ACHN (cell line): ENCODE data around the gene HSD17B8.
A peak's percentile ranks its signal among the peaks of the same experiment; 100 is the strongest.
"Not testable (repeated sequence)": the region's sequence is repeated elsewhere in the genome, so short reads cannot be mapped to it uniquely, and the experiment has no call there.

ENCODE experiments used
- DNase-seq: peaks from one replicate; pipeline ENCODE4 v3.0.0-alpha.2; 2015
- in situ Hi-C: cut with HindIII; loops from 2 replicates; pipeline ENCODE4 v1.10.0; 2017; ENCODE audit warnings: low sequenced_read_pairs, low pct_ligation_motif_present, low pct_unique_long_range_greater_than_20kb

HSD17B8 gene

DNA sequence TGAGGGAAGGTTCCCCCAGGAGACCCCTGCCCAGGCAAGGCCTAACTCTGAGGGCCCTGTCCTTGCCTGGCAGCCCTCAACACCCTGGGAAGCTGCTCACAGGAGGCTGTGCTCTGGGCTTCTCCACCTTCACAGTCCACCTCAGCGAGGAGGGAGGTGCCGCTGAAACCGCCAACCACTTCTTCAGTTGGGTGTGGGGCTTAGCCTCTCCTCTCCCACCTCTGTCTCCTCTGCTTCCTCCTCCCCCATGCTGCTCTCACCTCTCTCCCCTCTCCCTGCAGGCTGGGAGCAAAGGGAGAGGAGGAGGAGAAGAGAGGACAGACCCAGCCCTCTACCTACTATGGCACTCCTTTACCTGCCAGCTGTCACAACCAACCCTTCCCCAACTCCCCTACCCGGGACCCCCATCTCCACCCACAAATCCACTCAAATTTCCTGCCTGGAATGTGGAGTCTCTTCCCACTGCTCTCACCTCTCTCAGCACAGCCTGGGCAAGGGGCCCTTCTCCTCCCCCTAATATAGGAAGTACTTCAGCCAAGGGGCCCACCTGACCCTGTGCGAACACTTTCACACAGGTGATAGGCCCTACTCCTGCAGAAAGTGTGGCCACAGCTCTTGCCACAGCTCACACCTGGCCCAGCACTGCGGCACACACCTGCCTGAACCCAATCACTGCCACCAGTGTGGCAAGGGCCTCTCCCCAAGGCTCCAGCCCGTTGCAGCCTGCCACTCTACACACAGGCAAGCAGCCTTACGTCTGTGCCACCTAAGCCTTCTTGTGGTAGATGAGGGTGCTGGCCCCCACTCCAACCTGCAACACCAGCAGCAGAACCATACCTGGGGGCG is 11.0 kb downstream of the HSD17B8 start:
- in situ Hi-C loops, result no loop called here
- no peak for DNase-seq

DNA sequence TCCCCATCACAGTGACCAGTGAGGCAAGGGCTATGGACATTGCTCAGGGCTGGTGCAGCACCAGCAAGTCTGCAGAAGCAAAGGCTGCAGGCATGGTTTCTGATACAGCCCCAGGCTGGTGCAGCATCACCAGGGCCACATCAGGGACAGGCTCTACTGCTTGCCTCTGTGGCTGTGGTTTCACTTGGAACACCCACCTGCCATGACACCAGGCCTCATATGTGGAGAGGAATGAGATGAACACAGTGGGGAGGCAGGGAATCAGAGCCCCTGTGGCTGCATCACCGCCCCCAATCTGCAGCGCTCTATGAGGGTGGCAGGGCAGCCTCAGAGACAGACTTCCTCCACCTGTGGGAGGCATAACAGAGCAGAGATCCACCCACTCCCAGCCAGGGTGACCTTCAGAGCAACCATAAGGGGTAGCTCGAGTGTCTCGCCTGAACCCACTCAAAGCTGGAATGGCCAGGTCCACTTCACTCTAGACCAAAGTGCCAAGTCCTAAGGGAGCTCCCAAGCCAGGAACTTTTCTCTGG is 11.7 kb downstream of the HSD17B8 start:
- DNase-seq, result no peak
- in situ Hi-C loops, result no loop called here

DNA sequence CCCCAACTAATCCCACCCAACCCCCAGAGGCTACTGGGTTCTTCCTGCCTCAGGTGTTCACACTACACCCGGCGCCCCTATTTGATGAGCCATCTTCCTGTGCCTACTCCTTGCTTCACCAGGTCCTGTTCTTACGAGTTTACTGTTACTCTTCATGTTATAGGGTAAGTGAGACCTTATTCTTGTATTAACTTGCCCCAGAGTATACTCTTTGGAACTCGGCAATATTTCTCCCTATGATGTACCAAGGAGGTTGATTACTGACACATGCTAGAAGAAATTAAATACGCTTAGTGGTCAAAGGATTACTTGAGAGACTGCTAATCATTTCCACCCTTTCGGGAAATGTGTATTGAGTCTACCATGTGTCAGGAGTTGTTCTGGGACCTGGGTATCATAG is 12.8 kb downstream of the HSD17B8 start:
- in situ Hi-C loops, result no loop called here
- DNase-seq, result no peak

DNA sequence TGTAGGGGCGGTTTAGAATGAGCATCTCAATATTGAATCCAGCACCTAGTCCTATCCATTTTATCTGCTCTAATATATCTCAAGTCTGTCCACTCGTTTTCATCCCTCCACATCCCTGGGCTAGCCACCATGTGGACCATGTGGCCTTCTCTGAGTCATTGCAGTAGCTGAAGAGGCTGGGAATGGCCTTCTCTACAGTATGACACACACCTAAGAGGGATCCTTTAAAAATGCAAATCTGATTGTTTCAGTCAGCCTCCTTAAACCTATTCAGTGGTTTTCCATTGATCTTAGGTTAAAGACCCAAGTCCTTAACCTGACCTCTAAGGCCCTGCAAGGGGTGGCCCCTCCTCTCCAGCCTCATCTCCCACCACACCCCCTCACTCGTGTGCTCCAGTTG is 13.2 kb downstream of the HSD17B8 start:
- no peak for DNase-seq
- in situ Hi-C loops, result no loop called here

DNA sequence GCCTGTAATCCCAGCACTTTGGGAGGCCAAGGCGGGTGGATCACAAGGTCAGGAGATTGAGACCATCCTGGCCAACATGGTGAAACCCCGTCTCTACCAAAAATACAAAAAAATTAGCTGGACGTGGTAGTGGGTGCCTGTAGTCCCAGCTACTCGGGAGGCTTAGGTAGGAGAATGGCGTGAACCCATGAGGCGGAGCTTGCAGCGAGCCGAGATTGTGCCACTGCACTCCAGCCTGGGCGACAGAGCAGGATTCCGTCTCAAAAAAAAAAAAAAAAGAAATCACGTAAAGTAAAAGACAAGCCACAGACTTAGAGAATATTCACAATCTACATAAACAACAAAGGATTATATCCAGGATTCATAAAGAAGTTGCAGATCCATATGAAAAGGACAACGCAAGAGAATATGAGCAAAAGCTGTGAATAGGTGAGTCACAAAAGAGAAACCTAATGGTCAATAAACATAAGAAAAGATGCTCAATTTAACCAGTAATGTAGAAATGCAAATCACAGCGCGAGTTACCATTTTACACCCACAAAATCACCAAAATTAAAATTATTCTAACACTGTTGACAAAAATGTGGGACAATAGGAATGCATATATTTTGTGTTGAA is 22.2 kb downstream of the HSD17B8 start:
- DNase-seq, result not testable (repeated sequence)

DNA sequence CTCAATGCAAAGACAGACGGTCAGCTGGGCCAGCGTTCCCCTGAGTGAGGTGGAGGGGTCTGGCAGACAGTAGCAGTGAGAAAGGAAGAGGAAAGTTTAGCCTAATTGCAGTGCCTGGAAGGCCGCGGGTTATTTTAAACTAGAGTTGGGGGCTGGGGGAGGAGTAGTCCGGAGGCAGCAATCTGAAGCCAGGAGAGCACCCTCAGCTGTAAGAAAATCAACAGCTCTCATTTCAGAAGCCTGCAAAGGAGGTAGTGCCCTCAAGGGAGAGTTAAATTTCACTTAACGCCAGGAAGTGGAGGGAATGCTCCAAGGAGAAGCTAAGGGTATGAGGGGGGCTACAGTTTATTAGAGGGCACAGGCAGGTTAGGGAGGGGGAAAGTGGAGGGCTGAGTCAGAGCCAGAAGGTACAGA is 30.8 kb downstream of the HSD17B8 start:
- no peak for DNase-seq
- in situ Hi-C loops, result no loop called here

More for the DNA sequence above, 22.2 kb downstream of the HSD17B8 start:
- in situ Hi-C loops, result not testable (repeated sequence)

DNA sequence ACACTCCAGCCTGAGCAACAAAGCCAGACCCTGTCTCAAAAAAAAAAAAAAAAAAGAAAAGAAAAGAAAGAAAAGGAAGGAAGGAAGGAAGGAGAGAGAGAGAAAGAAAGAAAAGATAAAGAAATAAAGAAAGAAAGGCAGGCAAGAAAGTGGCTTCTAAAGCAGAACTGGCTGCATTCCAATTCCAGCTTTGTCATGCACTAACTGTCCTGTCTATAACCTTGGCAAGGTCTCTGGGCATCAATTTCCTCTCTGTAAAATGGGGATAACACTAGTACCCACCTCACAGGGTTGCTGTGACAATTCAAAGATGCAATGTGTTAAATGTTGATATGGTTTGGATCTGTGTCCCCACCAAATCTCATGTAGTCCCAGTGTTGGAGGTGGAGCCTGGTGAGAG is 31.9 kb downstream of the HSD17B8 start:
- in situ Hi-C loops, result no loop called here
- no peak for DNase-seq

DNA sequence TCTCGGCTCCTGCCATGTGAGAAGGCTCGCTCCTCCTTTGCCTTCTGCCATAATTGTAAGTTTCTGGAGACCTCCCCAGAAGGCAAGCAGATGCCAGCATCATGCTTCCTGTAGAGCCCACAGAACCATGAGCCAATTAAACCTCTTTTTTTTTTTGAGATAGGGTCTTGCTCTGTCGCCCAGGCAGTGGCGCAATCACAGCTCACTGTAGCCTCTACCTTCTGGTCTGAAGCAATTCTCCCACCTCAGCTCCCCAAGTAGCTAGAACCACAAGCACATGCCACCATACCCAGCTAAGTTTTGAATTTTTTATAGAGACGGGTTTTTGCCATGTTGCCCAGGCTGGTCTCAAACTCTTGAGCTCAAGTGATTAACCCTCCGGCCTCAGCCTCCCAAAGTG is 32.4 kb downstream of the HSD17B8 start:
- in situ Hi-C loops, result no loop called here
- no peak for DNase-seq

DNA sequence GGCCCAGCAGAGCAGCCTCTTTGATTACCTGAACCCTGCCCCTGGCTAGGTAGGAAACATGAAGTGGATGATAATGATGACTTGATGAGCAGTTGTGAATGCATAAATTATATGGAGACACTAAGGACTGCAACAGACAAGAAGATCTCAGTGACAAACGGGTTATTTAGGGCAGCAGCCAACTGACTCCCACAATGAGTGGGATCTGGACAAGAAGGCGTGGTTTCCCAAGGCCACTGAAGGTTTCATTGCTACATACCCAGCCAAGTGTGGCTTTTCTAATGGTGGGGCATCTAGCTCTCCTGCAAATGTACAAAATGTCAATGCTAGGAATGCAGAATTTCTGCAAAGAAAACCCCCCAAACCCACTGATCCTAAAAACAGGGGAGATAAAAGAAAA is 33.3 kb downstream of the HSD17B8 start:
- in situ Hi-C loops, result no loop called here
- DNase-seq, result no peak

DNA sequence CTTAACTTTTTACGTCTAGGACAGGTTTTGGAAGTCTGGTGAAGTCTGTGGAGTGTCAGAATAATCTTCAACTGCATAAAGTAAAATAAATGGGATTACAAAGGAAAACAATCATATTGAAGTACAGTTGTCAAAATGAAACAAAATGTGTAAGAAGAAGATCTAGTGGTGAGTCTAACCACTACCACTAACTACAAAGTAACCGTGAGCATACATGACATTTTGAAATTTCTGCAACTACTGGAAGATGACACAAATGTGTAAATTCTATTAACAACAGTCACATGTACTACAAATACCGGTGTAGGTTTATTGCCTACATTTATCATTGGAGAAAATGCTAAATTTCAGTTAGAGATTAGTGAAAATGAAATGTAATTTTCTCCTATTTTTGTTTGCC is 37.5 kb downstream of the HSD17B8 start:
- DNase-seq, result no peak
- in situ Hi-C loops, result no loop called here

DNA sequence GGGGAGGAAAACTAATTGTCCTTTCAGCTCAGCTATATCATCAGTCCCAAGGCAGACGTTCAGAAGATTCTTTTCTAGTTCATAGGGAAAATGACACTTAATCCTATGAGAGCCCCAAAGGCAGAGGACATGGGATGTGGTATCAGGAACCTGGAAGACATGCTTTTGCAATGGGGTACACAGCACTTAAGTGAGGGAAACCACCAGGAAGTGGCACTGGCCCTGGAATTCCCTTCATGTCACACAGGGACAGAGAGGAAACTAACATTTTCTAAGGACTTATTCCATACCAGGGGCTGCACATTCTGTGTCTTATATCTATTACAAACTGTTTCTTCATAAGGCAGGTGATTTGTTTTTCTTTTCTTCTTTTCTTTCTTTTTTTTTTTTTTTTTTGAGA is 39.0 kb downstream of the HSD17B8 start:
- no peak for DNase-seq
- in situ Hi-C loops, result no loop called here

DNA sequence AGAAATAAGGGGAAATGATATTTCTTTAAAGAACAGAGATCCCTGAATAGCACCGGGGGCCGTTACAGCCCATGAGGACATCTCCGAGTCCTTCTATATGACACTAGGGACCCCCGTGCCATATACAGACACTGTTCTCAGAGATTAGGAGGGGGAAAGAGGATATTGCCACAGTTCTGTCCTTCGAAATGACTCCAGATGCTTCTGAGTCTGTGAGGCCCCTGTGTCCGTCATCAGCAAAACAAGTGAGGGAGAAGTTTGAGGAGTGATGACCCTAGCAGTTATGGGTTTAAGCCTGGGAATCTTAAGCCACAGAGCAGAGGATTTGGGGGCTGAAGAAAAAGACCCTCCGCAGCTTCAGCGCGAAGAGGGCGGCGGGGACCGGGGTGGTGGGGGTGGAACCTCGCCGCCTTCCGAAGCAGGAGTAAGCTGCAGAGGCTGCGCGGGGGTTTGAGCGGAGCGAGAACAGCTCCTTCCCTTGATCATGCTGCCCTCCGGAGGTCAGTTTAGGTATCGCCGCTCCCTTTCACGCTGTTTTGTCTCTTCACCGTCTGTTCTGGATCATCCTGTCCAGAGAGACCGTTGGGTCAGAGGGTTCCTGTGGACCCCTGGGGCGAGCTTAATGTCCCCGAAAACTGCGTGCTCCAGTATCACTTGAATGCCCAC is 43.7 kb downstream of the HSD17B8 start:
- in situ Hi-C loops, result no loop called here
- peak; percentile 83 for DNase-seq

DNA sequence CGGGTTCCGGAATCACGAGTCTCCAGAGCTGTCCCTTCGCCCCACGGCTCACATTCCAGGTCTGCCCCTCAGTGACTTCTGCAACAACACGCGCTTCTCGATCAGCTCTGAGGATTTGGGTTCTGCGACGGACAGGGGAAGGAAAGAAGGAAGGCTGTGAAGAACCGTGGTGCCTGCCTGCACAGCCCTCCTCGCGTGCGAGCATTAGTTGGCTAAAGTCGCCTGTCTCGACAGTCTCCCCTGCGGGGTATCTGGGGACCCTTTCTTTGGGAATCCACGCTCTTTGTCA is 44.1 kb downstream of the HSD17B8 start:
- in situ Hi-C loops, result no loop called here
- no peak for DNase-seq

DNA sequence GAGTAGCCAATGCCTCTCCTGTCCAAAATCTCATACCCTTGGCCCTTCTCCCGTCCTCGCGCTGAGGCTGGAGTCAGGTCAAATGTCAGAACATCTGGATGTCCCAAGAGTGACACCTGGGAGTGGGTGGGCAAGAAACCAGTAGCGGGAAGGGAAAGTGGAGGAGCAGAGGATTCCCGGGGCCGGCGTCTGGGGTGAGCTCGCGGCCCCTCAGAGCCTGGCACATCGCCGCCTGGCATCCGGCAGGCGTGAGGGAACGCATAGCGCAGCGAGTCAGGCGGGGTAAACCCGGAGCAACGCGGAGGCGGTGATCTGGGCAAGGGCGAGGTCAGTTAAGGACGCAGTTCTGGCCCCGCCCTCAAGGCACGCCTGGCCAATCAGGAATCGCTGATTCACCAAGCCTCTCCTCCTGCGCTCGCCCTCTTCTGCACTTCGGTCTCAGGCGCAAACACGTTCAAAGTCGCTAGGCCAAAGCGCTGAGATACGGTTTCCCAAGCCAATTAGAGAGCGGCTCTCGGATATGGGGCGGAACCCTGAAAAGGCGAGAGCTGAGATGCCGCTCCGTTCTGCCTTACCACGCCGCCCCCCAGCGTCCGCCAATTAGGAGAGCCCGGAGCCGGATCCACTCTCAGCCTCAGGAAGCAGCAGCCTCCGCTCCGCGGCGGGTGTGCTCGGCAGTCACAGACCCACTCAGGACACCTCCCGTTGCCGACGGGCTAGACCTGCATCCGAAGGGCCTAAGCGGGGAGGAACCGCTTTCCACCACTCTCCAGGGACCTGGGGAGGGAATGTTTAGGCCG is 44.7 kb downstream of the HSD17B8 start:
- in situ Hi-C loops, result no loop called here
- peak; percentile 97 for DNase-seq

DNA sequence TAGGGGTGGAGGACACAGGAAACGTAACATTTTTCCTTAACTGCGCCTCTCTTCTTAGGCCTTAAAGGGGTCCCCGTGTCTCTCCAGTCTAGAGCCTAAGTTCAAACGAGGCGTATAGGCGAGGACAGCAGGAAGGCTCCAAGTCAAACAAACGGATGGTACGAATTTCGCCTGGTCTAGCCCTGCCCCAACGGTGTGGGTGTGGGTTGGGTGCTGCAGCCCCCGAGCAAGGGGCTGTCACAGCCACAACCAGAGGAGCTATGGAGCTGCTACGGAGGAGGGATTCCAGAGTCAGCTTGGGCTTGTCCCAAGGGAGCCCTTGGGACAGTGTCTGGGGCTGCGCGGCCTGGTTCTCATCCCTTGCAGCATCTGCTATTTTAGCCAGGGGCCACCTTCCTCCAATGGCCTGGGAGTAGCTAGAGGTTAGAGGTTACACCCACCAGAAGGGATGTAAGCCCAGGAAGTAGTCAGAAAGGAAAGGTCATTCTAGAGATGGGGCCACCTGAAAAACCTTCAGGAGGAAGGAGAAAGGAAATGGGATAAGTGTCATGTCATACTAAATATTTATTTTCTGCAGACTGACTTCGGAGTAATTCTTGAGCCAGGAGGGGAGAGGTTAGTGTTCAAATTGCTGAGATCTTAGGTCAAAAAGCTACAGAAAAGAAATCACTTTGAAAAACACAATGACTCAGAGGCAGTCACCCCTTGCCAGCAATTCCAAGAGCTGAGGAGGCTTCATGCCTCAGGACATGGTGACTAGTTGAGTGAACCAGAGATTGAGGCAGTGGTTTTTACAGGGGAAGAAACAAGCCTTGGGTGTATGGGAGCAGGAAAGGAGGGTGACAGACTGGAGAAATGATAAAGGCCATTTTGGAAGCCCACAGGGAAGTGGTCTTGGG is 45.5 kb downstream of the HSD17B8 start:
- in situ Hi-C loops, result no loop called here
- peak; percentile 62 for DNase-seq

DNA sequence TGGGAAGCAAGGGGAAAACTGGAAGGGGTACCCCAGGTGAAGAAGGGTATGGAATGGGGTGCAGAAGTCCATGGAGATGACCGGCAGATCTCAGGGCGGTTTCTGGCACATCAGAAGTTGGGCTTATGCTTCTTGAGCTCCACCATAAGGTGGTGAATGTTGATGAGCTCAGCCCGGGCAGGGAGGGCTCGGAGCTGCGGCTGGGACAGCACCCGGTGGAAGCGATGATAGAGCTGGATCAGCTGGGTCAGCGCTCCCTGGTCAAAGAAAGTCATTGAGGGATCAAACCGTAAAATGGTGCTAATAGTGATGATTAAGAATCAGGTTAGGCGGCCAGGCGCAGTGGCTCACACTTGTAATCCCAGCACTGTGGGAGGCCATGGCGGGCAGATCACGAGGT is 46.3 kb downstream of the HSD17B8 start:
- in situ Hi-C loops, result no loop called here
- no peak for DNase-seq

DNA sequence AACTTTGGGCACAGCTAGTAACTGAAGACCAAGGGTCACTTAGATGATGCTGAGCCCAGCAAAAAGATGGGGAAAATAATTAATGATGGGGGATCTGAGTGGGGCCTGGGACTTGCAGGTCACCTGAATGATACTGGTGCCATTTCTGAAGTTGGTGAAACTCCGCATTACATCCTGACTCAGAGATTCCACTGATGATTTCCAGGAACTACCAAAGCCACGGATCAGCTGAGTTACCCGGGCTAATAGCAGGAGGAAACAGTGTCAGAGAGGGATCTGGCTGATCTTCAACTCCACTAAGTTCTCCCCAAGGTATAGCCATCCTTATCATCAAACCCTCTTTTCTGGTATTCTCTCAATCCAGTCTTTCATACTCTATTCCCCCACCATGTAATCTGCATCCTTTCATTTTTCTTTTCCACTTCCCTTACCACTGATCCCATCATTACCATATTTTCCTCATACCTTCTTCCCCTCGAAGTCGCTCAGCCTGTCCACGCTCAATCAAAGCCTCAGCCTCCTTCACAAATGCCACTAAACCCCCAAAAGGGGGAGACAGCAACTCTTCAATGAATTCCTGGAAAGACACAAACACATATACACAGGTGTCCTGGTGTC is 47.0 kb downstream of the HSD17B8 start:
- DNase-seq, result no peak
- in situ Hi-C loops, result no loop called here

DNA sequence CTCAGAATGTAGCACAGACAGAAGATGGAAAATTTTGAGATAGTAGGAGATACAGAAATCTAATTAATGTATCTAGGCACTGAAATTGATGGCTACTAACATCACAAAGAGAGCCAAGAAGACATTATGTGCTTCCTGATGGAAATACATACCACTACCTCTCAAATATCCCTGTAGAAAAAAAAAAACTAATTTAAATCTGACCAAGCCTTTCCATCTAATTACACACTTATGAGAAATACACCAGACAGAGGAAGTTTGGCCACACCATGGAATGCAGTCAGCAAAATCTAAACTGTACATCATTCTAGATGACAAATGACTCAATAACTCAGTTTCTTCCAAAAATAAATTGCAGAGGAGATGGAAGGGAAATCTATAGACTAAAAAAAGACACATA is 48.3 kb downstream of the HSD17B8 start:
- in situ Hi-C loops, result no loop called here
- DNase-seq, result no peak
